AG10803 (cell line): Measurements from ENCODE around the gene LRCH2.
A peak's percentile ranks its signal among the peaks of the same experiment; 100 is the strongest.

Source experiments
- DNase-seq: peaks from one replicate; pipeline ENCODE4 v3.0.0; 2010; ENCODE audit warnings: low read depth
- H3K4me3 ChIP-seq: 2 replicates; pipeline ENCODE4 v1.5.1; 2011; ENCODE audit warnings: mild to moderate bottlenecking, low read length, control low read depth
- TF ChIP-seq, protein P1 (sequence below): conservative IDR thresholded peaks from 2 replicates; pipeline ENCODE4 v1.5.1; 2011; ENCODE audit warnings: mild to moderate bottlenecking, low read length, control low read depth, inconsistent platforms

The LRCH2 gene

GRCh38 chrX:115138040-115138439 is 95.9 kb downstream of the LRCH2 start:
- H3K4me3 ChIP-seq: no peak overlapping the region
- TF ChIP-seq, protein P1, sequence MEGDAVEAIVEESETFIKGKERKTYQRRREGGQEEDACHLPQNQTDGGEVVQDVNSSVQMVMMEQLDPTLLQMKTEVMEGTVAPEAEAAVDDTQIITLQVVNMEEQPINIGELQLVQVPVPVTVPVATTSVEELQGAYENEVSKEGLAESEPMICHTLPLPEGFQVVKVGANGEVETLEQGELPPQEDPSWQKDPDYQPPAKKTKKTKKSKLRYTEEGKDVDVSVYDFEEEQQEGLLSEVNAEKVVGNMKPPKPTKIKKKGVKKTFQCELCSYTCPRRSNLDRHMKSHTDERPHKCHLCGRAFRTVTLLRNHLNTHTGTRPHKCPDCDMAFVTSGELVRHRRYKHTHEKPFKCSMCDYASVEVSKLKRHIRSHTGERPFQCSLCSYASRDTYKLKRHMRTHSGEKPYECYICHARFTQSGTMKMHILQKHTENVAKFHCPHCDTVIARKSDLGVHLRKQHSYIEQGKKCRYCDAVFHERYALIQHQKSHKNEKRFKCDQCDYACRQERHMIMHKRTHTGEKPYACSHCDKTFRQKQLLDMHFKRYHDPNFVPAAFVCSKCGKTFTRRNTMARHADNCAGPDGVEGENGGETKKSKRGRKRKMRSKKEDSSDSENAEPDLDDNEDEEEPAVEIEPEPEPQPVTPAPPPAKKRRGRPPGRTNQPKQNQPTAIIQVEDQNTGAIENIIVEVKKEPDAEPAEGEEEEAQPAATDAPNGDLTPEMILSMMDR: no peak
- DNase-seq: no peak

GRCh38 chrX:115134382-115134781 is 99.5 kb downstream of the LRCH2 start:
- H3K4me3 ChIP-seq: no peak overlapping the region
- TF ChIP-seq, protein P1: no peak
- DNase-seq: no peak

GRCh38 chrX:115112411-115112810 is 121.5 kb downstream of the LRCH2 start:
- DNase-seq: peak; percentile 59
- TF ChIP-seq, protein P1: no peak
- H3K4me3 ChIP-seq: no peak overlapping the region

- TF ChIP-seq, protein P1: no peak
- no peak overlapping the region for H3K4me3 ChIP-seq
- no peak for DNase-seq
Measured at GRCh38 chrX:115098897-115099296, 135.0 kb downstream of the LRCH2 start.

- TF ChIP-seq, protein P1: no peak
- H3K4me3 ChIP-seq: no peak overlapping the region
- peak; percentile 40 for DNase-seq
Measured at GRCh38 chrX:115093191-115093590, 140.7 kb downstream of the LRCH2 start.

GRCh38 chrX:115089419-115089818 is 144.5 kb downstream of the LRCH2 start:
- H3K4me3 ChIP-seq: no peak overlapping the region
- DNase-seq: no peak
- TF ChIP-seq, protein P1: no peak

- DNase-seq: no peak
- TF ChIP-seq, protein P1: no peak
- H3K4me3 ChIP-seq: no peak overlapping the region
Measured at GRCh38 chrX:115068896-115069295, 165.0 kb downstream of the LRCH2 start.
